HepG2 (cell line): ENCODE results near the gene ACAP2. TPM values are rescaled to one million over a fixed set of nuclear protein-coding genes. Genes with fewer than 3 reads are reported as not detected.

ENCODE experiments used
- EHMT2 ChIP-seq: fragments of 200-600 bp; sonication (generic); IDR thresholded peaks from 2 replicates; pipeline ENCODE4 v1.7.0; 2017; ENCODE audit warnings: antibody characterized with exemption, low read depth, low read length, borderline replicate concordance
- ELF3 ChIP-seq: IDR thresholded peaks from 2 replicates; pipeline ENCODE4 v1.6.1; 2016; ENCODE audit warnings: missing genetic modification reagents, missing compliant biosample characterization
- ETV5 ChIP-seq: IDR thresholded peaks from 2 replicates; pipeline ENCODE4 v1.6.1; 2018; ENCODE audit warnings: missing biosample characterization, missing genetic modification reagents, inconsistent platforms, borderline replicate concordance
- GATA4 ChIP-seq: sonication (generic); IDR thresholded peaks from 2 replicates; pipeline ENCODE4 v1.6.1; 2016; ENCODE audit warnings: antibody characterized with exemption, low read depth, borderline replicate concordance
- GMEB2 ChIP-seq: IDR thresholded peaks from 2 replicates; pipeline ENCODE4 v1.6.1; 2016; ENCODE audit warnings: missing biosample characterization, missing genetic modification reagents, low read depth
- HIVEP1 ChIP-seq: sonication (generic); formaldehyde crosslinking; IDR thresholded peaks from 2 replicates; pipeline ENCODE4 v1.4.0; 2020; ENCODE audit warnings: mild to moderate bottlenecking, missing genetic modification reagents
- IRX3 ChIP-seq: sonication (generic); formaldehyde crosslinking; IDR thresholded peaks from 2 replicates; pipeline ENCODE4 v1.8.1; 2023; ENCODE audit warnings: mild to moderate bottlenecking, low read depth, missing genetic modification reagents, borderline replicate concordance
- JUND ChIP-seq: sonication (generic); formaldehyde crosslinking; IDR thresholded peaks from 2 replicates; pipeline ENCODE4 v1.8.0; 2022; ENCODE audit warnings: mild to moderate bottlenecking, missing genetic modification reagents
- MATR3 ChIP-seq: sonication (generic); formaldehyde crosslinking; IDR thresholded peaks from 2 replicates; pipeline ENCODE4 v1.4.0; 2020; ENCODE audit warnings: missing genetic modification reagents
- MTA3 ChIP-seq: sonication (generic); formaldehyde crosslinking; IDR thresholded peaks from 2 replicates; pipeline ENCODE4 v1.4.0; 2020; ENCODE audit warnings: missing genetic modification reagents
- PAF1 ChIP-seq: IDR thresholded peaks from 2 replicates; pipeline ENCODE4 v1.6.1; 2016; ENCODE audit warnings: missing genetic modification reagents, missing compliant biosample characterization
- PATZ1 ChIP-seq: sonication (generic); formaldehyde crosslinking; IDR thresholded peaks from 2 replicates; pipeline ENCODE4 v1.4.0; 2020; ENCODE audit warnings: missing genetic modification reagents
- PBX3 ChIP-seq: sonication (generic); formaldehyde crosslinking; IDR thresholded peaks from 2 replicates; pipeline ENCODE4 v1.8.1; 2023; ENCODE audit warnings: missing genetic modification reagents, inconsistent platforms, borderline replicate concordance
- RBFOX2 ChIP-seq: fragments of 200-400 bp; formaldehyde crosslinking; IDR thresholded peaks from 2 replicates; pipeline ENCODE4 v1.6.1; 2017; ENCODE audit warnings: low read depth, mild to moderate bottlenecking, low read length
- REPIN1 ChIP-seq: sonication (generic); formaldehyde crosslinking; IDR thresholded peaks from 2 replicates; pipeline ENCODE4 v1.8.0; 2022; ENCODE audit warnings: missing genetic modification reagents, low read depth, mild to moderate bottlenecking, borderline replicate concordance
- SIN3B ChIP-seq: fragments of 150-350 bp; IDR thresholded peaks from 2 replicates; pipeline ENCODE4 v1.6.1; 2014; ENCODE audit warnings: low read length
- SIX1 ChIP-seq: sonication (generic); formaldehyde crosslinking; IDR thresholded peaks from 2 replicates; pipeline ENCODE4 v1.4.0; 2020; ENCODE audit warnings: missing genetic modification reagents, borderline replicate concordance
- SOX6 ChIP-seq, 2 experiments: fragments of 450-650 bp in 1 of 2; sonication (generic) in 1 of 2; formaldehyde crosslinking in 1 of 2; IDR thresholded peaks; 2 replicates each; pipeline versions ENCODE4 v1.4.0 to v1.6.1; 2017 to 2020; ENCODE audit warnings: antibody characterized with exemption in 1 of 2, mild to moderate bottlenecking in 1 of 2, missing genetic modification reagents in 1 of 2
- TFAP4 ChIP-seq: sonication (generic); IDR thresholded peaks from 2 replicates; pipeline ENCODE4 v1.6.1; 2016; ENCODE audit warnings: low read depth, borderline replicate concordance
- ZBTB3 ChIP-seq: sonication (generic); formaldehyde crosslinking; IDR thresholded peaks from 2 replicates; pipeline ENCODE4 v1.4.0; 2020; ENCODE audit warnings: low read depth, mild to moderate bottlenecking, moderate library complexity, missing genetic modification reagents, borderline replicate concordance
- ZNF136 ChIP-seq: sonication (generic); formaldehyde crosslinking; IDR thresholded peaks from 2 replicates; pipeline ENCODE4 v1.8.1; 2022; ENCODE audit warnings: low read depth, mild to moderate bottlenecking, moderate library complexity, missing genetic modification reagents
- ZNF616 ChIP-seq: sonication (generic); formaldehyde crosslinking; IDR thresholded peaks from 2 replicates; pipeline ENCODE4 v1.5.0; 2020; ENCODE audit warnings: low read depth, mild to moderate bottlenecking, missing genetic modification reagents
- ZNF749 ChIP-seq: sonication (generic); formaldehyde crosslinking; IDR thresholded peaks from 2 replicates; pipeline ENCODE4 v1.8.0; 2022; ENCODE audit warnings: mild to moderate bottlenecking, missing genetic modification reagents, moderate library complexity, borderline replicate concordance
- ZNF83 ChIP-seq: sonication (generic); formaldehyde crosslinking; IDR thresholded peaks from 2 replicates; pipeline ENCODE4 v1.4.0; 2020; ENCODE audit warnings: missing genetic modification reagents, mild to moderate bottlenecking, borderline replicate concordance
- polyA plus RNA-seq, 8 experiments: library from polyadenylated mRNA; depleted of rRNA in 3 of 8; stranded (reverse) in 7 of 8; unstranded in 1 of 8; fragments of >200 nt; fragmentation: Illumina TruSeq in 4 of 8; extraction: Trizol in 4 of 8; gene quantifications; 2 replicates each; pipeline versions ENCODE4 v1.2.1 to v1.2.3, GENCODE V29; 2011 to 2016; ENCODE audit warnings: low read depth in 4 of 8, missing spikeins in 1 of 8, mixed read lengths in 1 of 8; ENCODE audit not compliant: insufficient read depth in 1 of 8
- total RNA-seq, 5 experiments: library from RNA; depleted of rRNA; stranded (reverse); fragments of >200 nt; fragmentation: Illumina TruSeq; extraction: Trizol; gene quantifications; 2 replicates each; pipeline ENCODE4 v1.2.3, GENCODE V29; 2016; ENCODE audit warnings: low read depth in 1 of 5

ACAP2 gene
- total and polyA plus RNA-seq, 2 of the 13 experiments (the other 11 are each of a cell fraction or from before 2014, with no cell fraction given) = 7.3 to 23.9 TPM

- TF ChIP-seq TFAP4 = peak; percentile 38; the same call in 1 of the 2 replicates
- TF ChIP-seq SIX1 (CRISPR knock-in tag) = no peak; the same call in 1 of the 2 replicates
- TF ChIP-seq ZNF136 (CRISPR knock-in tag) = peak; percentile 79; the same call in 1 of the 2 replicates
- TF ChIP-seq PATZ1 = peak; percentile 95
- peak; percentile 94 for TF ChIP-seq RBFOX2
- no peak for TF ChIP-seq PAF1 (CRISPR knock-in tag)
- TF ChIP-seq SOX6 (IDR thresholded peaks at IDR 0.05) = no peak
- TF ChIP-seq SOX6 (CRISPR knock-in tag; IDR thresholded peaks at IDR 0.05) = peak; percentile 90
- TF ChIP-seq GATA4 = 0 out of 2 replicates have a peak, but pooled peaks have one; percentile 41
- TF ChIP-seq MTA3 = no peak
- no peak for TF ChIP-seq EHMT2
- TF ChIP-seq ZNF616 (CRISPR knock-in tag) = 0 out of 2 replicates have a peak, but pooled peaks have one; percentile 12
- TF ChIP-seq JUND (CRISPR knock-in tag) = 0 out of 2 replicates have a peak, but pooled peaks have one; percentile 11
- peak; percentile 94 for TF ChIP-seq ELF3
- no peak for TF ChIP-seq PBX3
- TF ChIP-seq ZNF749 (CRISPR knock-in tag) = peak; percentile 60; the same call in 1 of the 2 replicates
- TF ChIP-seq SIN3B = no peak
- TF ChIP-seq ZNF83 (CRISPR knock-in tag) = peak; percentile 65; the same call in 1 of the 2 replicates
- TF ChIP-seq REPIN1 (CRISPR knock-in tag) = peak; percentile 81; the same call in 1 of the 2 replicates
- TF ChIP-seq IRX3 = no peak
- TF ChIP-seq ZBTB3 (CRISPR knock-in tag) = 0 out of 2 replicates have a peak, but pooled peaks have one; percentile 59
- TF ChIP-seq MATR3 (CRISPR knock-in tag) = no peak
- peak; percentile 64 for TF ChIP-seq HIVEP1 (CRISPR knock-in tag)
- peak; percentile 92 for TF ChIP-seq ETV5 (CRISPR knock-in tag)
- no peak for TF ChIP-seq GMEB2 (CRISPR knock-in tag)
Observed at GRCh38 chr3:195259475-195260279, 183.1 kb downstream of the ACAP2 start (continued).
